GM18498 (cell line): Measurements from ENCODE around the gene FHAD1.

ENCODE experiments used
- ATAC-seq: cut with Tn5 transposase; IDR thresholded peaks from one replicate; pipeline ENCODE4 v1.9.1; 2021; ENCODE audit warnings: mild to moderate bottlenecking, moderate library complexity; ENCODE audit not compliant: unreplicated experiment

Gene FHAD1

DNA sequence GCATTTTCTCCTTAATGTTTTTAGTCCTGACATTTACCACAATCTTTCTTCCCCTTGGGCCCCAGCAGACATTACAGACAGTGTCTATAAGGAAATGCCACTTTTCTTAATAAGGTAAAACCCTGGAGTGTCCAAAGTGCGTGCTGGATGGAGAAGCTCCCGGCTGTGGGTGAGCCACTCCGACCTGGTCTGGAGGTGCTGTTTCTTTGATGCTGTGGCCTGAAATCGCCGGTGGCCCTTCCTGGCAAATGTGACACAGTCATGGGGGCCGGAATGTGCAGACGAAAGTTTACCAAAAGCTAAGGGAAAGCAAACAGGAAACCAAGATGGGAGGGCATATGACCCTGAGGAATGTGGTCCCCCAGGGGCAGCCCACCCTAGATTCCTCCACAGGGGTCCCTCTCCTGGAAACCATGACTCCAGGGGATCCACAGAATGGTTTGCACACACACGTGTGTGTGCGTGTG, 77.9 kb downstream of the FHAD1 start:
- ATAC-seq = no peak

- no peak for ATAC-seq
Measured at GRCh38 chr1:15325375-15326085, 78.5 kb downstream of the FHAD1 start.

DNA sequence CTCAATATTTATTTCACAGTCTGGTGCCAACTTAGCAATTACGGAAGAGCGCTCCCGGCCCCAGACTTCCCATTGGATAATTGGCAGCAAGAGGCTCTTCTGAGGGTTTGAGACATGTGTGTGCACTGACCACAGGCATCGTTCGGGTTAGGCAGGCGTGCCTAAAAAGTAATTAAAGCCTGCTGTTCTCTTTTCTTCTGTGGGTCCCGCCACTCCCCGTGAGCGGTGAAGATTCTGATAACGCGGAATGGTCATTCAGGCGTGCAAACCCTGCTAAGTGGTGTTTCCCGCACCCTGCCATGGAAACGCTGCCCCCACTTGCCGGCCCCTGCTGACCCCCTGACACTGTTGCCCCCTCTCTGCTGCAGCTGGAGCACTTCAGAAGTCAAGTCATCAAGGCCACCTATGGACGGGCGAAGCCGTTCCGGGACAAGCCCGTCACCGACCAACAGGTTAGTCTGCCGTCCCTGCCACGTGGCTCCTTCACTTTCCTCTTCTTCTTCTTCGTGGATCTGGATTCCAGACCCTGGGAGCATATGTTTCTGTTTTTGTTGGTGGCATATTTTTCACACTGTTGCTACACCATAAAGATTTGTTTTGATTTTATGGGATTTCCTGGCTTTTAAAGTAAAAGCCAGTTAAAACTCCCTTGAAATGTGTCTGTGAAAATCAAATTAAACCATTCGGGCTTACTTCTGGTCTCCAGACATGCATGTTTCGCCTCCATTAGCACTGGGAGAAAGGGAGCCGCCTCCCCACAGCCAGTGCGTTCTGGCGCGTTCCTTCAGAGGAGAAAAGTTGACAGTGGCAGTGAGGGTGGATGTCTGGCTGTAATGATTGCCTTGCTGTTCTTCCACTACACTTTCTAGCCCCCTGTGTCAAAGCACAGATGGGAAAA, 79.9 kb downstream of the FHAD1 start:
- no peak for ATAC-seq

- no peak for ATAC-seq
Measured at GRCh38 chr1:15328351-15329103, 81.5 kb downstream of the FHAD1 start.

DNA sequence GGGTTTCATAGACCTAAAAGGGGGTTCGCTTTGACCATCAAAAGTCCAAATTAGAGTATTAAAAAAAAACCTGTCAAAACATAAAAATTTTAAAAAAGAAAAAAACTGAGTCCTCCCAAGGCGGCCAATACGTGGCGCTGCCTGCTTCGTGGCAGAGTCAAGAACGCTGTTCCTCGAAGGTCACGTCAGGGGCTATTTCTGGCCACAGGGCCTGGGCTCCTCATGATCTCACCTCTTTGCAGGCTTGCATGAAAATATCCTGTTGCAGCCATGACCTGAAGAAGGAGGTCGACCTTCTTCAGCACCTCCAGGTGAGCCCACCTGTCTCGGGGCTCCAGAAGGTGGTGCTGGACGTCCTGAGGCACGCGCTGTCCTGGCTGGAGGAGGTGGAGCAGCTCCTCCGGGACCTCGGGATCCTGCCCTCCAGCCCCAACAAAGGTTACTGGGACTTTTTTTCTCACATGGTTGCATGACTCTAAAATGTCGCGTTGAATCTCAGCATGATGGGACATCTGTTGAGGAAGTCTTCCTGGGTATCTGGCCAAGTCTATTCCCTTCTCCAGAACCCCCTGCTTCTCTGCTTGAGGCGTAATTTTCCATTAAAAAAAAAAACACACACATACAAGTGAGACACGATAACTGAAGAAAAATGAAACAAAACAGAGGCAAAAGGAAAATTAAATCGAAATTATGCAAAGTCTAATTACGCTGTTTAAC, 82.2 kb downstream of the FHAD1 start:
- ATAC-seq = no peak

DNA sequence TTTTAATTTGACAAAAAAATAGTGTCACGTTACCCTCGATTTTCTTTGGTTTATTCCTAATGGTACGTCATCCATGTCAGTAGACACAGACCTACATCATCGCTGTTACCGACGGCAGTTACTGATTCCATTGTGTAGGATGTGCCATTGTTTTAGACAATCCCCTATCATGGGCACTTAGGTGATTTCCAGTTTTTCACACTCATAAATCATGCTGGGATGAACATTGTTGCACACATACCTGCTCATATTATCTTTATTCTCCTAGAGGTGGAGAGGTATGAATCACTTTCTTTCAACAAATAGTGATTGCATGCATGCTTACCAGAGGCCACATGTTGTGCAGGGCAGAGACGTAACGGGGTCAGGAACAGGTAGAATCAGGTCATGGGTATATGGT, 83.0 kb downstream of the FHAD1 start:
- no peak for ATAC-seq

DNA sequence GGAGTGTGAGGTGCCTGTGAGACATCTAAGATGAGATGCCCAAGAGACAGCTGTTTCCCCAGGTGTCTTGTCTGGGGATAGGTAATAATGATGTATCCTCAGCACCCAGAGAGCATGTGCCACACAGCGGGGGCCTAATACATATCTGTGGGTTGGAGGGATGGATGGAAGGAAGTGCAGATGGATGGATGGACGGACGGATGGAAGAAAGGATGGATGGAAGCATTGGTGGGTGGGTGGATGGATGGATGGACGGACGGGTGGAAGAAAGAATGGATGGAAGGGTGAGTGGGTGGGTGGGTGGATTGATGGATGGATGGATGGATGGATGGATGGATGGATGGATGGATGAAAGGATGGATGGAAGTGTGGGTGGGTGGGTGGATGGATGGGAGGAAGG, 84.2 kb downstream of the FHAD1 start:
- ATAC-seq = no peak

- no peak for ATAC-seq
Measured at GRCh38 chr1:15331734-15332133, 84.7 kb downstream of the FHAD1 start.

DNA sequence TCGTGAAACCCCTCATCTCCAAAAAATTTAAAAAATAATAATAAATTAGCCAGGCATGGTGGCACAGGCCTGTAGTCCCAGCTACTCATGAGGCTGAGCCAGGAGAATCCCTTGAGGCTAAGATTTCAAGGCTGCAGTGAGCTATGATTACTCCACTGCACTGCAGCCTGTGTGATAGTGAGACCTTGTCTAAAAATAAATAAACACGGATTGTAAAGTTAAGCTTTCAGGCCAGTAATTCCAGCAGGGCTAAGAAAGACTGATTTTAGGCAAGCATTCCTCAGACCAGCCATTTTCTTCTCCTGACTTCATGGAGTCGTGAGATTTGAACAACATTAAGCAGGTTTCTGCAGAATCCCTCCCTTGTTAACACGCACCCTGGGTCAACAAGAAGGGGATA, 85.5 kb downstream of the FHAD1 start:
- ATAC-seq = no peak

GRCh38 chr1:15332952-15333715, 86.1 kb downstream of the FHAD1 start:
- no peak for ATAC-seq

DNA sequence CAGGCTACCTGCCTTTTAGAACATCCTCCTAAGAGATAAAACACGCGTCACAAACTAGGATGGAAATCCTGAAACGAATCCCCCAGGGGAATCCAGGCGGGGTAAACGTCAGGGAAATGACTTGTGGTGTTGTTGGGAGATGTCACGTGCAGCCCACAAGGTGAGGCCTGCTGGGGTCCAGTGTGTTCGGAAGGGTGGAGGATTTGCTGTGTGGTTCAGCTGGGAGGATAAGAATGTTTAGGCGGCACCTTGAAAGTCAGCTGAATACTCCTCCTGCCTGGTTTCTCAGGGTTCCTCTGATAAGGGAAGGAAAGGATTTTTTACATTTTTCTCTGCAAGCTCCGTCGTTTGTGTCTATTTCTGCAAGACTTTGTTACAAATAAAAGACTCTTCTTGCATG, 88.0 kb downstream of the FHAD1 start:
- no peak for ATAC-seq

DNA sequence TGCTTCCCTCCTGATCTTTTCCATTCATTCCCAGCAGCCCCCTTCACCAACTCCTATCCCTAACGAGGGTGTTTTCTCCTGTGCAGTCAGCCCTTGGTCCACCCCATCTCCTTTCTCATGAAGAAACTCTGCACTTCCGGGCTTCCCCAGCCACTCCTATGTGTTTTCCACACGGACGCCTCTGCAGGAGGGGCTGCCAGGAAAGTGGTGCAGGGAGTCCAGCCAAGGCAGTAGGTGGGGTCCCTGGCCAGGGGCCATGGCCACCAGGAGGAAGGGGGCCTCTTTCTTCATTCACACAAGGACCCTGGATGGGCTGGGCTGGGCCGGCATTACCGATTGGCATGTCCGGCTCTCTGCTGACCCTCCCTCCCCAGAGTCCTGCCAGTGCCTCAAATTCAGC, 89.8 kb downstream of the FHAD1 start:
- no peak for ATAC-seq

- ATAC-seq = no peak
Measured at GRCh38 chr1:15337656-15338402, 90.8 kb downstream of the FHAD1 start.

- ATAC-seq = no peak
Measured at GRCh38 chr1:15339570-15339969, 92.5 kb downstream of the FHAD1 start.

DNA sequence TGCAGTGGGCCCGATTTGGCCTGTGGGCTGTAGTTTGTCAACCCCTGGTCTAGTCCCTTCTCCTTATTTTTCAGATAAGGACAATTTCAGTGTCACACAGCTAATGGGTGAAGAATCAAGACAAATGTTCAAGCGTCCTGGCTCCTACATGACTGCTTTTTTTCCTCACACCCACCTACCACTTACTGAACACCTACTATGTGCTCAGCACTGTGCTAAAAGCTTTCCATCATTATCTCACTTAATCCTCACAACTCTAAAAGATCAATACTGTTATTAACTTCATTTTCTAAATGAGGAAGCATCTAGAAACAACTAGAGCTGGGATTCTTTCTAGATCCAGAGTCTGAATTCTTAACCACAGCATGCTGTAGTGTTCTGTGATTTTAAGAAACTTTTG, 94.2 kb downstream of the FHAD1 start:
- ATAC-seq = no peak

DNA sequence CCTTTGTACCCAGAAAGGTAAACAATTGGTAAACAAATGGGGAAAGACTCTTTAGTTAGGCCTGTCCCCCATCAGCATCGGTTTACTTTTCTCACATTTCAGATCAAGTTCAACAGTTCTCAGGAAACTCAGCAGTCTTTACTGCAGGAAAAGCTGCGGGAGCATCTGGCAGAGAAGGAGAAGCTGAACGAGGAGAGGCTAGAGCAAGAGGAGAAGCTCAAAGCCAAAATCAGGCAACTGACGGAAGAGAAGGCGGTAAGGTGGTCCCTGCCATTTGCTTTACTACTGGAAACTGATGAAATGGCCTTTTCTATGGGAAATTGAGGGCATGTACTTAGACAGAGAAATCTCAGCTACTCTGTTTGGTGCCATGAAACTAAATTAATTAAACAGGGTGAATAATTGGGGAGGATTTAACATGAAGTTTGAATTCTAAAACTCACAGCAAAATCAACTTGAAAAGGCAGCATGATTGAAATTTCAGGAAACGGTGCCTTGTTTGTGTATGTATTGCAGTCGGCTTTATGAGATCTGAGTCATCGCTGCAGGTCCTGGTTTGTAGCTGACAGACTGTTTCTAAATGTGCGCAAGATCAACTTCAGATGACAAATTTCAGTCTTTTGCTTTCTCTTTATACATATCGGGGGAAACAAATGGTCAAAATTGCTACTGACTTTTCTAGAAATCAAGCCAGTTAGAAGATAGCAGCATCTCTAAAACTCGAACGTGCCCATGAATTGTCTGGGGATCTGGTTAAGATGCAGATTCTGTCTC, 94.8 kb downstream of the FHAD1 start:
- ATAC-seq = no peak

GRCh38 chr1:15342408-15342967, 95.5 kb downstream of the FHAD1 start:
- no peak for ATAC-seq

GRCh38 chr1:15343099-15343498, 96.1 kb downstream of the FHAD1 start:
- no peak for ATAC-seq
